H9 (cell line): ENCODE measurements around the gene ANKRD13A. TPM values are rescaled to one million over a fixed set of nuclear protein-coding genes. Genes with fewer than 3 reads are reported as not detected.

ENCODE experiments used
- DNase-seq: peaks from one replicate; pipeline ENCODE4 v3.0.0-alpha.2; 2017
- H2AFZ ChIP-seq: one replicate; pipeline ENCODE4 v1.6.1; 2013; ENCODE audit warnings: mild to moderate bottlenecking, low read length, control low read depth, moderate library complexity
- H2AK5ac ChIP-seq: 2 replicates; pipeline ENCODE4 v1.6.1; 2013; ENCODE audit warnings: low read length, control low read depth, mixed read lengths; ENCODE audit not compliant: insufficient read length
- H2BK120ac ChIP-seq: one replicate; pipeline ENCODE4 v1.6.1; 2013; ENCODE audit warnings: low read depth, mild to moderate bottlenecking, low read length, control low read depth, inconsistent platforms; ENCODE audit not compliant: poor library complexity, severe bottlenecking
- H2BK12ac ChIP-seq: 2 replicates; pipeline ENCODE4 v1.6.1; 2013; ENCODE audit warnings: low read length, control low read depth, mixed read lengths, low read depth; ENCODE audit not compliant: insufficient read length
- H2BK15ac ChIP-seq: 2 replicates; pipeline ENCODE4 v1.6.1; 2013; ENCODE audit warnings: low read depth, low read length, control low read depth
- H2BK20ac ChIP-seq: one replicate; pipeline ENCODE4 v1.6.1; 2013; ENCODE audit warnings: low read depth, mild to moderate bottlenecking, low read length, control low read depth, inconsistent platforms; ENCODE audit not compliant: poor library complexity, severe bottlenecking
- H2BK5ac ChIP-seq: 2 replicates; pipeline ENCODE4 v1.6.1; 2013; ENCODE audit warnings: low read length, control low read depth, mixed read lengths; ENCODE audit not compliant: insufficient read length
- H3K14ac ChIP-seq: 2 replicates; pipeline ENCODE4 v1.6.1; 2013; ENCODE audit warnings: low read length, control low read depth; ENCODE audit not compliant: insufficient read depth
- H3K18ac ChIP-seq: 2 replicates; pipeline ENCODE4 v1.6.1; 2013; ENCODE audit warnings: low read depth, mild to moderate bottlenecking, mixed read lengths, low read length, control low read depth; ENCODE audit not compliant: insufficient read length
- H3K23ac ChIP-seq: 2 replicates; pipeline ENCODE4 v1.6.1; 2013; ENCODE audit warnings: low read length, control low read depth, mixed read lengths, low read depth; ENCODE audit not compliant: insufficient read length
- H3K23me2 ChIP-seq: 2 replicates; pipeline ENCODE4 v1.6.1; 2013; ENCODE audit warnings: low read depth, mild to moderate bottlenecking, mixed read lengths, low read length, control low read depth; ENCODE audit not compliant: insufficient read length, poor library complexity, severe bottlenecking
- H3K27ac ChIP-seq: 2 replicates; pipeline ENCODE4 v1.5.1; 2013; ENCODE audit warnings: low read length, control low read depth, mixed read lengths, low read depth; ENCODE audit not compliant: insufficient read length
- H3K27me3 ChIP-seq: 2 replicates; pipeline ENCODE4 v1.6.1; 2013; ENCODE audit warnings: low read length, control low read depth, inconsistent platforms; ENCODE audit not compliant: insufficient read depth
- H3K4ac ChIP-seq: 2 replicates; pipeline ENCODE4 v1.6.1; 2013; ENCODE audit warnings: low read depth, mild to moderate bottlenecking, control low read depth, inconsistent platforms, low read length, moderate library complexity
- H3K4me1 ChIP-seq: 2 replicates; pipeline ENCODE4 v1.6.1; 2013; ENCODE audit warnings: low read length, control low read depth, inconsistent platforms; ENCODE audit not compliant: insufficient read depth
- H3K4me2 ChIP-seq: 2 replicates; pipeline ENCODE4 v1.6.1; 2013; ENCODE audit warnings: low read length, control low read depth, mixed read lengths; ENCODE audit not compliant: insufficient read length, insufficient read depth
- H3K56ac ChIP-seq: 2 replicates; pipeline ENCODE4 v1.6.1; 2013; ENCODE audit warnings: low read depth, mild to moderate bottlenecking, mixed read lengths, low read length, control low read depth; ENCODE audit not compliant: insufficient read length
- H3K79me1 ChIP-seq: 2 replicates; pipeline ENCODE4 v1.6.1; 2013; ENCODE audit warnings: low read depth, mild to moderate bottlenecking, moderate library complexity, low read length, control low read depth, inconsistent platforms; ENCODE audit not compliant: insufficient read depth, poor library complexity, severe bottlenecking
- H3K79me2 ChIP-seq: 2 replicates; pipeline ENCODE4 v1.6.1; 2013; ENCODE audit warnings: low read length, control low read depth, inconsistent platforms; ENCODE audit not compliant: insufficient read depth
- H3K9ac ChIP-seq: 2 replicates; pipeline ENCODE4 v1.6.1; 2013; ENCODE audit warnings: low read length, control low read depth, mixed read lengths; ENCODE audit not compliant: insufficient read length; ENCODE audit errors: extremely low read depth
- H3K9me3 ChIP-seq: one replicate; pipeline ENCODE4 v1.6.1; 2013; ENCODE audit warnings: low read depth, low read length, inconsistent platforms; ENCODE audit not compliant: control insufficient read depth
- H3T11ph ChIP-seq: one replicate; pipeline ENCODE4 v1.6.1; 2013; ENCODE audit warnings: mild to moderate bottlenecking, low read length, control low read depth, inconsistent platforms
- H4K20me1 ChIP-seq: one replicate; pipeline ENCODE4 v1.6.1; 2013; ENCODE audit not compliant: control insufficient read depth, insufficient read length, insufficient read depth
- H4K5ac ChIP-seq: 2 replicates; pipeline ENCODE4 v1.6.1; 2013; ENCODE audit warnings: low read depth, mild to moderate bottlenecking, mixed read lengths, low read length, control low read depth; ENCODE audit not compliant: insufficient read length
- H4K8ac ChIP-seq: replicated peaks from 2 replicates; pipeline ENCODE4 v1.6.1; 2013; ENCODE audit warnings: low read length, control low read depth, mixed read lengths, low read depth; ENCODE audit not compliant: insufficient read length
- H4K91ac ChIP-seq: 2 replicates; pipeline ENCODE4 v1.6.1; 2013; ENCODE audit warnings: low read depth, mild to moderate bottlenecking, moderate library complexity, mixed read lengths, low read length, control low read depth; ENCODE audit not compliant: insufficient read length
- H3K27ac Mint-ChIP-seq, 3 experiments: 2 replicates in 2 of 3; 3 replicates in 1 of 3; pipeline ENCODE4 v1.8.0; 2020 to 2021; ENCODE audit warnings: mixed read lengths in 3 of 3, mild to moderate bottlenecking in 1 of 3, moderate library complexity in 1 of 3
- H3K27me3 Mint-ChIP-seq: 2 replicates; pipeline ENCODE4 v1.8.0; 2021; ENCODE audit warnings: low read depth, mild to moderate bottlenecking, moderate library complexity, mixed read lengths
- H3K36me3 Mint-ChIP-seq, 3 experiments: 2 replicates in 2 of 3; 3 replicates in 1 of 3; pipeline ENCODE4 v1.8.0; 2020 to 2021; ENCODE audit warnings: low read depth in 3 of 3, mixed read lengths in 3 of 3; ENCODE audit not compliant: insufficient read depth in 1 of 3
- H3K4me1 Mint-ChIP-seq, 2 experiments: 2 replicates each; pipeline ENCODE4 v1.8.0; 2020; ENCODE audit warnings: mixed read lengths in 2 of 2
- H3K4me3 Mint-ChIP-seq, 2 experiments: 2 replicates in 1 of 2; 3 replicates in 1 of 2; pipeline ENCODE4 v1.8.0; 2020 to 2021; ENCODE audit warnings: mild to moderate bottlenecking in 2 of 2, mixed read lengths in 2 of 2, moderate library complexity in 1 of 2
- H3K9me3 Mint-ChIP-seq, 2 experiments: 2 replicates in 1 of 2; 3 replicates in 1 of 2; pipeline ENCODE4 v1.8.0; 2020; ENCODE audit warnings: mild to moderate bottlenecking in 2 of 2, mixed read lengths in 2 of 2, moderate library complexity in 1 of 2
- WGBS: extraction: QIAGEN DNeasy Blood & Tissue Kit; methylation state at CpG from one replicate; pipeline ENCODE4 v1.1.7; 2013; ENCODE audit warnings: missing lambda C conversion rate, low lambda C conversion rate, mixed read lengths; ENCODE audit not compliant: insufficient read length; ENCODE audit errors: extremely low coverage; 5-methylcytosine and 5-hydroxymethylcytosine counted together
- total RNA-seq: library from RNA; stranded (reverse); gene quantifications from 2 replicates; pipeline ENCODE4 v1.2.1, GENCODE V29; 2021
- TF ChIP-seq, protein P1 (sequence below): fragments of 200-600 bp; sonication (generic); conservative IDR thresholded peaks from 3 replicates; pipeline ENCODE4 v1.8.0; 2021; ENCODE audit warnings: antibody characterized with exemption, mild to moderate bottlenecking

The ANKRD13A gene
- total RNA-seq, 1 experiment from 2014 or later: 18.0 TPM

DNA sequence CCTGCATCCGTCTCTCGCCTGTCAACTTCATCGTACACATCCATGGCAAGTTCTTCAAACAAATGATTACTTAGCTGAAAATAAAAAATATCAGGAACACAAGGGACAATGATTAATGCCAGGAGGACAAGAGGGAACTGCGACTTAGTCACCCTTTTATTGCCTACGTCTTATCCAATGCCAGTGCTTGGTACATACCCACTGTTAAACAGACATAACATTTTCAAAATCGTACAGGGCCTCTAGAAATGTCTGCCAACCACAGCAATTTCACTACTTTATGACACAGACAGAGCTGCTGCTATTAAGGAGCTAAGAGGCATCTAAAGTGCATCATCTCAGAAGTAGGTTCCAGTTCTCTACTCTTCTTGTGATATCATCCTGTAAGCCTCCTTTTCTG lies 37.6 kb upstream of the ANKRD13A start:
- Histone ChIP-seq H3K4me2 (no peak overlapping the region), H2BK120ac (no peak overlapping the region), H3K79me1 (no peaks in the 10 kb centered on the region), H3K14ac (no peak overlapping the region), H2AFZ (no peak overlapping the region), H3K9me3 (no peaks in the 10 kb centered on the region), H3K23ac (no peak overlapping the region), H4K20me1 (no peaks in the 10 kb centered on the region), H3K4ac (no peak overlapping the region), H3K18ac (no peak overlapping the region), H3K9ac (no peak overlapping the region), H3K4me1 (no peaks in the 10 kb centered on the region), H3K27me3 (no peaks in the 10 kb centered on the region), H3K79me2 (no peaks in the 10 kb centered on the region), H3K56ac (no peak overlapping the region), H4K91ac (no peak overlapping the region), H4K5ac (no peak overlapping the region), H3T11ph (no peak overlapping the region), H2BK5ac (no peak overlapping the region), H3K27ac (no peak overlapping the region), H4K8ac (no peak overlapping the region), H2BK20ac (no peak overlapping the region), H2BK12ac (no peak overlapping the region), H3K23me2 (no peaks in the 10 kb centered on the region), H2AK5ac (no peak overlapping the region), H2BK15ac (no peak overlapping the region)
- DNase-seq: no peak
- no peak overlapping the region for H3K4me3 Mint-ChIP-seq
- H3K36me3 Mint-ChIP-seq: peaks cover 7 to 44% (median 22%) of the 10 kb centered on the region in 3 experiments; a peak in 6 of 7 replicates
- H3K27ac Mint-ChIP-seq: no peak overlapping the region
- TF ChIP-seq, protein P1, sequence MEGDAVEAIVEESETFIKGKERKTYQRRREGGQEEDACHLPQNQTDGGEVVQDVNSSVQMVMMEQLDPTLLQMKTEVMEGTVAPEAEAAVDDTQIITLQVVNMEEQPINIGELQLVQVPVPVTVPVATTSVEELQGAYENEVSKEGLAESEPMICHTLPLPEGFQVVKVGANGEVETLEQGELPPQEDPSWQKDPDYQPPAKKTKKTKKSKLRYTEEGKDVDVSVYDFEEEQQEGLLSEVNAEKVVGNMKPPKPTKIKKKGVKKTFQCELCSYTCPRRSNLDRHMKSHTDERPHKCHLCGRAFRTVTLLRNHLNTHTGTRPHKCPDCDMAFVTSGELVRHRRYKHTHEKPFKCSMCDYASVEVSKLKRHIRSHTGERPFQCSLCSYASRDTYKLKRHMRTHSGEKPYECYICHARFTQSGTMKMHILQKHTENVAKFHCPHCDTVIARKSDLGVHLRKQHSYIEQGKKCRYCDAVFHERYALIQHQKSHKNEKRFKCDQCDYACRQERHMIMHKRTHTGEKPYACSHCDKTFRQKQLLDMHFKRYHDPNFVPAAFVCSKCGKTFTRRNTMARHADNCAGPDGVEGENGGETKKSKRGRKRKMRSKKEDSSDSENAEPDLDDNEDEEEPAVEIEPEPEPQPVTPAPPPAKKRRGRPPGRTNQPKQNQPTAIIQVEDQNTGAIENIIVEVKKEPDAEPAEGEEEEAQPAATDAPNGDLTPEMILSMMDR: no peak
- no CpG with 5 or more reads among the region's 6 CpGs for WGBS
- H3K9me3 Mint-ChIP-seq: no peaks in the 10 kb centered on the region
- H3K27me3 Mint-ChIP-seq: no peaks in the 10 kb centered on the region
- no peaks in the 10 kb centered on the region for H3K4me1 Mint-ChIP-seq
